Parathyroid adenoma (tissue), 2 donors: Measurements from ENCODE around the gene LRRC59.

Experiments used
- H2AFZ ChIP-seq: fragments of 300-600 bp; sonication (generic); one replicate; pipeline ENCODE4 v1.7.0; 2017; ENCODE audit warnings: antibody characterized with exemption, mild to moderate bottlenecking
- H3K27ac ChIP-seq: fragments of 300-600 bp; sonication (generic); one replicate; pipeline ENCODE4 v1.7.0; 2017
- H3K27me3 ChIP-seq: fragments of 300-600 bp; sonication (generic); one replicate; pipeline ENCODE4 v1.7.0; 2017; ENCODE audit warnings: low read length; ENCODE audit not compliant: control insufficient read depth, insufficient read depth
- H3K36me3 ChIP-seq: fragments of 300-600 bp; sonication (generic); one replicate; pipeline ENCODE4 v1.7.0; 2017; ENCODE audit warnings: low read length; ENCODE audit not compliant: control insufficient read depth, insufficient read depth
- H3K4me1 ChIP-seq: fragments of 300-600 bp; sonication (generic); one replicate; pipeline ENCODE4 v1.7.0; 2017; ENCODE audit warnings: control low read depth
- H3K4me2 ChIP-seq: fragments of 300-600 bp; sonication (generic); one replicate; pipeline ENCODE4 v1.7.0; 2017; ENCODE audit warnings: low read length
- H3K4me3 ChIP-seq: fragments of 300-600 bp; sonication (generic); one replicate; pipeline ENCODE4 v1.7.0; 2017; ENCODE audit warnings: low read depth, low read length
- H3K79me2 ChIP-seq: fragments of 300-600 bp; sonication (generic); one replicate; pipeline ENCODE4 v1.7.0; 2017; ENCODE audit warnings: control low read depth
- H3K9ac ChIP-seq: fragments of 300-600 bp; sonication (generic); one replicate; pipeline ENCODE4 v1.7.0; 2017; ENCODE audit warnings: mild to moderate bottlenecking
- H3K9me3 ChIP-seq: fragments of 300-600 bp; sonication (generic); one replicate; pipeline ENCODE4 v1.7.0; 2017; ENCODE audit warnings: low read length; ENCODE audit not compliant: control insufficient read depth
- TF ChIP-seq, protein P1 (sequence below): fragments of 300-600 bp; sonication (generic); IDR thresholded peaks from one replicate; pipeline ENCODE4 v1.7.0; 2017; ENCODE audit warnings: antibody characterized with exemption, mild to moderate bottlenecking
- donor health status: primary hyperparathyroidism.

LRRC59 gene

DNA sequence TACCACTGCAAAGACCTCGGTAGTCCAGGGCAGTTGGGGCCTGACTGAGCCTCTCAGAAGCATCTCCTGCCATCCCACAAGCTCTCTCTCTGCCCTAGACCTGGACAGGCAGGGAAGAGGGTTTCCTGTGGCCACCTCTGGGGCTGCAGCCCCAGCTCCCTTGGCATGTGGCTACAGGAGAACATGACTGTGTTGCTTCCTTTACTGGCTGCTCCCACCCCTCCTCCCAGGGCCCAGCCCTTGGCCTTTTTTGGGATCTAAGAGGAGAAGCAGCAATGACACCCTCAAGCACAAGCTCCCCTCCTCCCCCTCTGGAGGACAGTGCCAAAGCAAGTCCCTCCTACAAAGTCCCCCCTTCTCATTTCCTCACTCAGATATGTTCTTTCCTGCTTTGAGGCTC is 29.9 kb downstream of the LRRC59 start:
- Histone ChIP-seq H3K9me3 (no peaks in the 10 kb centered on the region), H2AFZ (no peak overlapping the region), H3K27me3 (no peaks in the 10 kb centered on the region), H3K9ac (no peak overlapping the region), H3K4me1 (peaks cover 12% of the 10 kb centered on the region), H3K79me2 (peaks cover 11% of the 10 kb centered on the region), H3K4me3 (no peak overlapping the region), H3K27ac (no peak overlapping the region), H3K36me3 (no peaks in the 10 kb centered on the region), H3K4me2 (no peak overlapping the region)
- TF ChIP-seq, protein P1, sequence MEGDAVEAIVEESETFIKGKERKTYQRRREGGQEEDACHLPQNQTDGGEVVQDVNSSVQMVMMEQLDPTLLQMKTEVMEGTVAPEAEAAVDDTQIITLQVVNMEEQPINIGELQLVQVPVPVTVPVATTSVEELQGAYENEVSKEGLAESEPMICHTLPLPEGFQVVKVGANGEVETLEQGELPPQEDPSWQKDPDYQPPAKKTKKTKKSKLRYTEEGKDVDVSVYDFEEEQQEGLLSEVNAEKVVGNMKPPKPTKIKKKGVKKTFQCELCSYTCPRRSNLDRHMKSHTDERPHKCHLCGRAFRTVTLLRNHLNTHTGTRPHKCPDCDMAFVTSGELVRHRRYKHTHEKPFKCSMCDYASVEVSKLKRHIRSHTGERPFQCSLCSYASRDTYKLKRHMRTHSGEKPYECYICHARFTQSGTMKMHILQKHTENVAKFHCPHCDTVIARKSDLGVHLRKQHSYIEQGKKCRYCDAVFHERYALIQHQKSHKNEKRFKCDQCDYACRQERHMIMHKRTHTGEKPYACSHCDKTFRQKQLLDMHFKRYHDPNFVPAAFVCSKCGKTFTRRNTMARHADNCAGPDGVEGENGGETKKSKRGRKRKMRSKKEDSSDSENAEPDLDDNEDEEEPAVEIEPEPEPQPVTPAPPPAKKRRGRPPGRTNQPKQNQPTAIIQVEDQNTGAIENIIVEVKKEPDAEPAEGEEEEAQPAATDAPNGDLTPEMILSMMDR = no peak

DNA sequence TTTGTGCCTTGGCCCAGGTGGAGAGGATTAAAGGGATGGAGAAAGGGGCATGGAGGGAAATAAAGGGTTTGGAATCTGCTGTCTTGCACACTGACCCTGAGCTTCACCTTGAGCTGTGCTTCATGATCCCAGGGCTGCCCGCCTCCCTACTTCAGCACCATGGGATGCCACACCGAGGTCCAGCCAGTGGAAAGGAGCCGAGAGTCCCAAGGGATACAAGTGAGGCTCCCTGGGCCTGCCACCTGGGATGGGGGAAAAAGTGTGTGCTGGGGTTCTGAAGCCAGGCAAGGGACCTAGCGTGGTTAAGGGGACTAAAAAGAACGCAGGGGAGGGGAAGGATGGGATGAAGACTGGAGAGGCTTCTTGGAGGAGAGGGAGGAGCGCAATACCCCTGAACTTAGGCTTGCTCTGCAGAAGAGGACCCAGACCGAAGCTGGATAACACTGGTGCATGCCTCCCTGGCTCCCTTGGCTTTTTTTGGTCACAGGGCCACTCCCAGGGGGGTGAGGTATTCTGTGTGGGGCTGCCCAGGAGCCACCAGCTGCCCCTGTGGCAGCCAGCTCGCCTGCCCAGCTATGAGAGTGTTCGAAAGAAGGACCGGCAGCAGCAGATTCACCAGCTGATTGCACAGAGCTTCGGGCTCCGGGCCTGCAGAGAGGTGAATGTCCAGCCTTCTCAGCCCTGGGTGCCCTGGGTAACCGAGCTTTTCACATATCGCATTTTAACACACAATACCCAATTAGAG is 31.5 kb downstream of the LRRC59 start:
- no peak overlapping the region for H3K9ac ChIP-seq

DNA sequence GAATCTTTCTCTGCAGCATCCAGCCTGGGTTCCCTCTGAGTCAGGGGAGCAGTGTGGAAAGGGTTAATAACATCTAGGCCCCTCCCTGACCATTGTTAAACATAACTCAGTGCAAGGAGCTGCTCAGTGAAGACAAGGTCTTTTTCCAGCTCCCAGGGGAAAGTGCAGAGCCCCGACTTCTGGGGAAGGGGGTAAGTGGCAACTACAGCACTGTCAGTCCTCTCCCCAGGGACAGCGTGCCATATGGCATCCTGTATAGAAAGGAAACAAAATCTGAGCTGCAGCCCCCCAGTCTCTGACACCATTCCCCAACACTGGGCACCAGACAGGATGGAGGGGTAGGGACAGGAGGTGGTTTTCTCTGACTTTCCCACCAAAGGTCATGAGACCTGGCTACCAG is 32.2 kb downstream of the LRRC59 start:
- no peaks in the 10 kb centered on the region for H3K36me3 ChIP-seq
- TF ChIP-seq, protein P1 = no peak

More for the DNA sequence above, 31.5 kb downstream of the LRRC59 start:
- Histone ChIP-seq H3K27me3 (no peaks in the 10 kb centered on the region), H3K4me1 (peaks cover 6% of the 10 kb centered on the region), H3K36me3 (no peaks in the 10 kb centered on the region), H2AFZ (no peak overlapping the region), H3K9me3 (no peaks in the 10 kb centered on the region), H3K4me3 (no peak overlapping the region), H3K27ac (no peak overlapping the region), H3K79me2 (peaks cover under 1% of the 10 kb centered on the region), H3K4me2 (no peak overlapping the region)
- TF ChIP-seq, protein P1 = no peak

DNA sequence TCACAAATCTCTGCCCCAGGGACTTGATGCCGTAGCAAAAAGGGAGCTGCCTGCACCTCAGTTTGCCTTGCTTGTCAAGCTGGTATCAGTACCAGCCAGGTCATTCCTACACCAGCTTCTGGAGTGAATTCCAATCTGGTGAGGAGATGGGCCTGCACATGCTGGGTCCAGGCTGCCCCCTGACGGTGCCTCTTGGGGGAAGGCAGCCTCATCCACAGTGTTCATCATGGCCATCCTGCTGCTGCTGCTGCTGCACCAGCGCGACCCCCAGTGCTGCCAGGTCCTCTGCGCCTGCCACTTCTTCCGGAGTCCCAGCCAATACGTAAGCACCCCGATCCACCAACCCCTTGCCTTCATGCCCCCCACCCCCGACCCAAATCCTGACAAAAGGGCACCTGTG is 32.6 kb downstream of the LRRC59 start:
- TF ChIP-seq, protein P1 = no peak
- H3K9ac ChIP-seq = no peak overlapping the region

More for the DNA sequence above, 32.2 kb downstream of the LRRC59 start:
- H3K9me3 ChIP-seq = no peaks in the 10 kb centered on the region
- H2AFZ ChIP-seq = no peak overlapping the region
- H3K4me2 ChIP-seq = no peak overlapping the region
- H3K27me3 ChIP-seq = no peaks in the 10 kb centered on the region
- H3K79me2 ChIP-seq = no peaks in the 10 kb centered on the region
- no peak overlapping the region for H3K4me3 ChIP-seq
- peaks cover 6% of the 10 kb centered on the region for H3K4me1 ChIP-seq
- H3K9ac ChIP-seq = no peak overlapping the region
- no peak overlapping the region for H3K27ac ChIP-seq

DNA sequence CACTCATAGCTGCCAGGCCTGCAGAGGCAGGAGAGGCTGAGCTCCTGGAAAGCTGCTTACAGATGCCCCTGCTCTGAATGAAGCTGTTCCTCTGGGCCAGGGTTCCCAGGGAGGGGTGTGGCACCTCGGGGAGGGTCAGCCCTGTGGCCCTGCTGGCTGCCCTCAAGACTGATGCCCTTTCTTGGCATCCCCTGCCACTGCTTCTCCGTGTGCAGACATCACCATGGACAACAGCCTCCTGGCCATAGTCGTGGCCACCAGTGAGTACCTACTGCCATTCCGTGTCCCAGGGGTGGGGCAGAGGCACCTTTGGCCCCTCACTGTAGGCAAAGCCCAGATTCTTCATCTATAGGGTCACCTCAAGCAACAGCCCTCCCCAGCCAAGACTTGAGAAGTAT is 33.3 kb downstream of the LRRC59 start:
- Histone ChIP-seq H3K4me2 (no peak overlapping the region), H3K9me3 (no peaks in the 10 kb centered on the region), H3K79me2 (no peaks in the 10 kb centered on the region), H3K4me1 (peaks cover 6% of the 10 kb centered on the region), H3K27me3 (no peaks in the 10 kb centered on the region), H3K9ac (no peak overlapping the region), H3K4me3 (no peak overlapping the region), H3K27ac (no peak overlapping the region), H3K36me3 (no peaks in the 10 kb centered on the region), H2AFZ (no peak overlapping the region)
- TF ChIP-seq, protein P1 = no peak

More for the DNA sequence above, 32.6 kb downstream of the LRRC59 start:
- peaks cover 6% of the 10 kb centered on the region for H3K4me1 ChIP-seq
- H3K4me2 ChIP-seq = no peak overlapping the region
- H3K4me3 ChIP-seq = no peak overlapping the region
- H3K36me3 ChIP-seq = no peaks in the 10 kb centered on the region
- no peak overlapping the region for H2AFZ ChIP-seq
- H3K9me3 ChIP-seq = no peaks in the 10 kb centered on the region
- no peaks in the 10 kb centered on the region for H3K27me3 ChIP-seq
- no peaks in the 10 kb centered on the region for H3K79me2 ChIP-seq
- no peak overlapping the region for H3K27ac ChIP-seq
